ENCODE results near the gene TLK1. TPM values are rescaled to one million over a fixed set of nuclear protein-coding genes. Genes with fewer than 3 reads are reported as not detected.
"Not testable (repeated sequence)": the region's sequence is repeated elsewhere in the genome, so short reads cannot be mapped to it uniquely, and the experiment has no call there.

TLK1 gene
- total RNA-seq, 1 donor from 2014 or later = 11.8 TPM

DNA sequence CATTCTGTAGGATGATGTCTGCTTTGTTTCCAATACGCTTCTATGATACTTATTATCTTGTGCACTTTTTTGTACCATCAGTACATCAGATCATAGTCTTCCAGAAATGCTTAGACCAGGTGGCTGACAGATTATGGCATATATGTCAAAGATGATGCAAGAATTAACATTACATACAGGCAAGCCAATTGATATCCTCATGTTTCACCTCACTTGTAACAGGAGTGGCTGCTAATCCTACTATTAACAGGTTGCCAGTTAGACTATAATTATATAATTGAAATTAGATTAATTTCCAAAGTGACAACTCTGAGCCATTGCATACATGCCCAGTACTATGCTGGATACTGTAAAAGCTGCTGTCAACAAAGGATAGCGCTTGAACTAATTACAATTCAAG is 77.2 kb downstream of the TLK1 start:
- Histone ChIP-seq H3K36me3 (ENCODE audit: control insufficient read depth, insufficient read depth, low read length) (peaks cover 2% of the 10 kb centered on the region), H3K4me3 (ENCODE audit: low read depth, low read length) (no peak overlapping the region), H3K27me3 (ENCODE audit: control insufficient read depth, insufficient read depth, low read length) (no peaks in the 10 kb centered on the region)
- FAIRE-seq (no peak), DNase-seq (ENCODE audit: low read depth) (no peak)
- TF ChIP-seq, protein P1, sequence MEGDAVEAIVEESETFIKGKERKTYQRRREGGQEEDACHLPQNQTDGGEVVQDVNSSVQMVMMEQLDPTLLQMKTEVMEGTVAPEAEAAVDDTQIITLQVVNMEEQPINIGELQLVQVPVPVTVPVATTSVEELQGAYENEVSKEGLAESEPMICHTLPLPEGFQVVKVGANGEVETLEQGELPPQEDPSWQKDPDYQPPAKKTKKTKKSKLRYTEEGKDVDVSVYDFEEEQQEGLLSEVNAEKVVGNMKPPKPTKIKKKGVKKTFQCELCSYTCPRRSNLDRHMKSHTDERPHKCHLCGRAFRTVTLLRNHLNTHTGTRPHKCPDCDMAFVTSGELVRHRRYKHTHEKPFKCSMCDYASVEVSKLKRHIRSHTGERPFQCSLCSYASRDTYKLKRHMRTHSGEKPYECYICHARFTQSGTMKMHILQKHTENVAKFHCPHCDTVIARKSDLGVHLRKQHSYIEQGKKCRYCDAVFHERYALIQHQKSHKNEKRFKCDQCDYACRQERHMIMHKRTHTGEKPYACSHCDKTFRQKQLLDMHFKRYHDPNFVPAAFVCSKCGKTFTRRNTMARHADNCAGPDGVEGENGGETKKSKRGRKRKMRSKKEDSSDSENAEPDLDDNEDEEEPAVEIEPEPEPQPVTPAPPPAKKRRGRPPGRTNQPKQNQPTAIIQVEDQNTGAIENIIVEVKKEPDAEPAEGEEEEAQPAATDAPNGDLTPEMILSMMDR (IDR thresholded peaks at IDR 0.05; ENCODE audit: insufficient read depth, low read length, severe bottlenecking) = no peak

DNA sequence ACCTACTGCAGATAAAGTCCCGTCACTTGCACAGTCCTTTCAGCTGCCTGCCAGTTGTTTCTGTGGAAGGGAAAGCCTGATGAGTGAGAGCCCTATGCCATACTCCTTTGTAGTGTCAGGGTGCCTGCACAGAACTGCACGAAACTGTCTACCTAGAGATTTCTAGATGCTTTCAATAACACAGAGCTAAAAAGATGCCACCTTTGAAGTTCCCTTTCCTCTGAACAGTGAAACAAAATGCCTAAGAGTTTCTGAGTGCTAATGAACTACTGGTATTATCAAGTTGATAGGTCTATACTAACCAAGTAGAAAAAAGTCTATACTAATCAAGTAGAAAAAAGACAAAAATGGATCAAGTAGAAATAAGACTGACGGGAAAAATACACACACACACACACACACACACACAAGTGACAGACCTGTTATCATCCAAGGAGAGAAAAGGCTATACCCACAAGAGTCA is 79.0 kb downstream of the TLK1 start:
- Histone ChIP-seq H3K36me3 (ENCODE audit: control insufficient read depth, insufficient read depth, low read length) (peaks cover 2% of the 10 kb centered on the region), H3K4me3 (ENCODE audit: low read depth, low read length) (no peak overlapping the region), H3K27me3 (ENCODE audit: control insufficient read depth, insufficient read depth, low read length) (no peaks in the 10 kb centered on the region)
- FAIRE-seq (no peak), DNase-seq (ENCODE audit: low read depth) (no peak)
- TF ChIP-seq, protein P1 (IDR thresholded peaks at IDR 0.05; ENCODE audit: insufficient read depth, low read length, severe bottlenecking) = no peak

DNA sequence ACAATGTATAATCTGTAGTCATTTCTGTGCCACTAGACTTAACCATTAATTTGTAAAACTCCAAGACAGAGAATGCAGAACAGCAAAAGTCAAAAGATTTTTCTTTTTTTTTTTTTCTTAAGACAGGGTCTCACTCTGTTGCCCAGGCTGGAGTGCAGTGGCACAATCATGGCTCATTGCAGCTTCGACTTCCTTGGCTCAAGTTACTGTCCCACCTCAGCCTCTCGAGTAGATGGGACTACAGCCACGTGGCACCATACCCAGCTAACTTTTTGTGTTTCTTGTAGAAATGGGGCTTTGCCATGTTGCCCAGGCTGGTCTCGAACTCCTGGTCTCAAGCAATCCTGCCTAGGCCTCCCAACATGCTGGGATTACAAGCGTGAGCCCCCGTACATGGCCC is 80.1 kb downstream of the TLK1 start:
- DNase-seq (ENCODE audit: low read depth) (no peak), FAIRE-seq (no peak)
- H3K27me3 ChIP-seq (ENCODE audit: control insufficient read depth, insufficient read depth, low read length) = no peaks in the 10 kb centered on the region
- H3K36me3 ChIP-seq (ENCODE audit: control insufficient read depth, insufficient read depth, low read length) = peaks cover 2% of the 10 kb centered on the region
- H3K4me3 ChIP-seq (ENCODE audit: low read depth, low read length) = no peak overlapping the region
- TF ChIP-seq, protein P1 (IDR thresholded peaks at IDR 0.05; ENCODE audit: insufficient read depth, low read length, severe bottlenecking) = no peak

DNA sequence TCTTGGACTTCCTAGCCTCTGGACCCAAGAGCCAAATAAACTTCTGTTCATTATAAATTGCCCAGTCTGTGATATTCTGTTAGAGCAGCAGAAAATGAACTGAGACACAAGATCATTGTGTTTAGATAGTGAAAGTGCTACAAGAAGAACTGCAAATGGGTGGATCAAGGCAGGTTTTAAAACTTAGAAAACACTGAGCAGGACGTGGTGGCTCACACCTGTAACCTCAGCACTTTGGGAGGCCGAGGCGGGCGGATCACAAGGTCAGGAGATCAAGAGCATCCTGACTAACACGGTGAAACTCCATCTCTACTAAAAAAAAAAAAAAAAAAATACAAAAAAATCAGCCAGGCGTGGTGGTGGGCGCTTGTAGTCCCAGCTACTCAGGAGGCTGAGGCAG is 84.3 kb downstream of the TLK1 start:
- peak; percentile 28 for FAIRE-seq

DNA sequence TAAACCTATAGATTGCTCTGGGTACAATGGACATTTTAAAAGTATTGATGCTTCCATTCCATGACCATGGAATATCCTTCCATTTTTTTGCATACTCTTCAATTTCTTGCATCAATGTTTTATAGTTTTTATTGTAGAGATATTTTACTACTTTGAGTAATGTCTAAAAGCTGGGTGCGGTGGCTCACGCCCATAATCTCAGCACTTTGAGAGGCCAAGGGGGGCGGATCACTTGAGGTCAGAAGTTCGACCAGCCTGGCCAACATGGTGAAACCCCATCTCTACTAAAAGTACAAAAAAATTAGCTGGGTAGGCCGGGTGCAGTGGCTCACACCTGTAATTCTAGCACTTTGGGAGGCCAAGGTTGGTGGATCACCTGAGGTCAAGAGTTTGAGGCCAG is 88.5 kb downstream of the TLK1 start:
- FAIRE-seq (no peak), DNase-seq (ENCODE audit: low read depth) (no peak)
- Histone ChIP-seq H3K4me3 (ENCODE audit: low read depth, low read length) (no peak overlapping the region), H3K36me3 (ENCODE audit: control insufficient read depth, insufficient read depth, low read length) (no peaks in the 10 kb centered on the region), H3K27me3 (ENCODE audit: control insufficient read depth, insufficient read depth, low read length) (no peaks in the 10 kb centered on the region)
- TF ChIP-seq, protein P1 (IDR thresholded peaks at IDR 0.05; ENCODE audit: insufficient read depth, low read length, severe bottlenecking) = no peak

More for the DNA sequence above, 84.3 kb downstream of the TLK1 start:
- not testable (repeated sequence) for H3K4me3 ChIP-seq (ENCODE audit: low read depth, low read length); H3K36me3 ChIP-seq (ENCODE audit: control insufficient read depth, insufficient read depth, low read length); H3K27me3 ChIP-seq (ENCODE audit: control insufficient read depth, insufficient read depth, low read length); DNase-seq (ENCODE audit: low read depth)

DNA sequence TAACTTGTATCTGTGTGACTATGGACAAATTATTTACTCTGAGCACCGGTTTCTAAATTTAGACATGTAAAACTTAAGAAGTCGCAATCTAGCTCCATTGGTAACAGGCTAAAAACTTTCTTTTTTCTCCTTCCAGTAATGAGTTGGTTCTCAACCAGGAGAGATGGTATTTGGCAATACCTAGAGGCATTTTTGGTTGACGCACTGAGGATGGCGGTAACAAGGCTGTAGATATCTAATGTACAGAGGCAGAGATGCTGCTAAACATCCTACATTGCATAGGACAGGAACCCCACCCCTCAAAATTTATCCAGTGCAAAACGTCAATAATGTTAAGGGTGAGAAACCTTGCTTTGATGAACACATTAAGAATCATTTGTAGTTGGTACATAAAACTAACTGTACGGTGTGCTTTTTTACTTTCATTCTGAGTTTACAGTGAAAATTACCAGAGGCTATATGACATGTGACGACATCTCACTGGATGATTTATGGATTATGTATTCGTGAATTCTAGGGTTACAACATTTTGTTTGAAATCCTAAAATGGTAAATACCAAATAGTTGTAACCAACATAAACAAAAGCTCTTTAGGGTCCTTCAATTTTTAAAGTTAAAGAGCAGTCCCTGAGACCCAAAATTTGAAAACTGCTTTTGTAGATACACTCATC is 91.3 kb downstream of the TLK1 start:
- H3K36me3 ChIP-seq (ENCODE audit: control insufficient read depth, insufficient read depth, low read length) = no peaks in the 10 kb centered on the region
- DNase-seq (ENCODE audit: low read depth) (no peak), FAIRE-seq (no peak)
- TF ChIP-seq, protein P1 (IDR thresholded peaks at IDR 0.05; ENCODE audit: insufficient read depth, low read length, severe bottlenecking) = no peak
- H3K27me3 ChIP-seq (ENCODE audit: control insufficient read depth, insufficient read depth, low read length) = no peaks in the 10 kb centered on the region
- H3K4me3 ChIP-seq (ENCODE audit: low read depth, low read length) = no peak overlapping the region
